Motor neuron (in vitro differentiated cells): ENCODE results near the gene F8. TPM values are rescaled to one million over a fixed set of nuclear protein-coding genes. Genes with fewer than 3 reads are reported as not detected.
"Not testable (repeated sequence)": the region's sequence is repeated elsewhere in the genome, so short reads cannot be mapped to it uniquely, and the experiment has no call there.

ENCODE experiments used
- ATAC-seq, 8 experiments: fragments of 200-7000 bp; cut with Tn5 transposase; replicated peaks in 6 of 8; 2 replicates each; pipeline ENCODE4 v1.8.0; 2021; ENCODE audit warnings: mild to moderate bottlenecking in 8 of 8, moderate library complexity in 8 of 8
- H3K27ac ChIP-seq, 2 donors: fragments of 250-450 bp; sonication (Bioruptor Pico); 2 replicates each; pipeline ENCODE4 v1.9.0; 2021; ENCODE audit warnings: antibody characterized with exemption in 2 of 2, mild to moderate bottlenecking in 2 of 2, moderate library complexity in 1 of 2
- H3K4me1 ChIP-seq, 2 donors: fragments of 250-450 bp; sonication (Bioruptor Pico); replicated peaks in 1 of 2; 2 replicates each; pipeline ENCODE4 v1.6.1; 2021; ENCODE audit warnings: antibody characterized with exemption in 2 of 2, mild to moderate bottlenecking in 2 of 2, moderate library complexity in 1 of 2
- H3K4me3 ChIP-seq, 5 donors: fragments of 250-450 bp; sonication (Bioruptor Pico); 2 replicates each; pipeline ENCODE4 v1.9.0; 2021; ENCODE audit warnings: antibody characterized with exemption in 5 of 5, mild to moderate bottlenecking in 5 of 5, moderate library complexity in 4 of 5
- WGBS, 10 experiments: fragments of 450-650 bp; shearing (Covaris generic); methylation state at CpG; one replicate each; pipeline ENCODE4 v1.0.0; 2022; 5-methylcytosine and 5-hydroxymethylcytosine counted together
- in situ Hi-C, 9 experiments: fragments of 400-800 bp; cut with MboI; loops; one replicate each; pipeline ENCODE4 v1.15.0; 2021; ENCODE audit warnings: low sequenced_read_pairs in 9 of 9, low pct_unique_long_range_greater_than_20kb in 2 of 9; ENCODE audit not compliant: unreplicated experiment in 9 of 9
- total RNA-seq, 8 experiments: library from RNA; unstranded; fragments of 300-600 nt; gene quantifications; 2 replicates each; pipeline versions ENCODE4 v1.2.3 to v1.2.4, GENCODE V29; 2022

The F8 gene
- total RNA-seq, 8 experiments from 2014 or later, result 1.2 to 5.3 (median 3.1) TPM

DNA sequence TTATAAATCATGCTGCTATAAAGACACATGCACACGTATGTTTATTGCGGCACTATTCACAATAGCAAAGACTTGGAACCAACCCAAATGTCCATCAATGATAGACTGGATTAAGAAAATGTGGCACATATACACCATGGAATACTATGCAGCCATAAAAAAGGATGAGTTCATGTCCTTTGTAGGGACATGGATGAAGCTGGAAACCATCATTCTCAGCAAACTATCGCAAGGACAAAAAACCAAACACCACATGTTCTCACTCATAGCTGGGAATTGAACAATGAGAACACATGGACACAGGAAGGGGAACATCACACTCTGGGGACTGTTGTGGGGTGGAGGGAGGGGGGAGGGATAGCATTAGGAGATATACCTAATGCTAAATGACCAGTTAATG, 196.9 kb downstream of the F8 start:
- H3K4me1 ChIP-seq, ATAC-seq, in situ Hi-C loops, H3K27ac ChIP-seq, H3K4me3 ChIP-seq: not testable (repeated sequence)
- no CpG with 5 or more reads among the region's 3 CpGs for WGBS, 10 experiments

DNA sequence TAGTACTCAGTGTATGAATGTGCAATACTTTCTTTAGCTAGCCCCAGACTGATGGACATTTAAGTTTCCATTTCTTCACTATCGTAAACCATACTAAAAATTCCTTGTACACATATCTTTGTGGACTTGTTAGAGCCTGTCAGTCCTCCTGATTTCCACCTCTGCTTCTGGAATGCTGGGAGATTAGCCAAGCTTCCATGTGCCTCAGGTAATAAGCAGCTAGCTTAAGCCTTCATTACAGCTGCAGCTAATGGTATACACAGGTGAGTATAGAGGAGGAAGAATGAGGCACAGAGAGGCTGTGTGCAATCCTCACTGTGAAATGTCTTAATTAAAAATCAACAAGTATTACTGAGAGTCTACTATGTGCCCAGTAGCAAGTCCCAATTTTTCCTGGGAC, 197.9 kb downstream of the F8 start:
- WGBS, 10 experiments, result 40 to 100% (median 50%) methylated on average over 1 of the region's 1 CpG; no CpG with 5 or more reads in 7 of the 10 experiments
- Histone ChIP-seq H3K4me1 (peaks cover 2 to 3% of the 10 kb centered on the region in 2 donors), H3K4me3 (no peak overlapping the region), H3K27ac (no peak overlapping the region)
- ATAC-seq, result no peak
- in situ Hi-C loops, result no loop called here

DNA sequence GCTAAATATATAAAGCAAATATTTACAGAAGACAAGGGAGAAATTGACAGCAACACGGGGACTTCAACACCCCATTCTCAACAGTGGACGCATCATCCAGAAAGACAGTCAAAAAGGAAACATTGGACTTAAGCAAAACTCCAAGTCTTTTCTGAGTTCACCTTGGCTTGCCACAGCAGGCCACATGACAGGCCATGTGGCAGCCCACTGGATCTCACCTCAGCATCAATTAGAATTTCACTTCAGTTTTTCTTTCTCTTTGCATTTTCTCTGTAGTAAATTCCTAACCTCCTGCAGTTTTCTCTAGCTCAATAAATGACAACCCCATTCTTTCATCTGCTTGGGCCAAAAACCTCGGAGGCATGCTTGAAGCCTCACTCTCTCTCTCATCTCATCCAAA, 200.5 kb downstream of the F8 start:
- H3K4me1 ChIP-seq, result peaks cover 7 to 8% of the 10 kb centered on the region in 2 donors
- H3K4me3 ChIP-seq, result no peak overlapping the region
- H3K27ac ChIP-seq, result no peak overlapping the region
- ATAC-seq, result no peak
- 0 to 100% (median 52%) methylated on average over 1 to 3 of the region's 3 CpGs; no CpG with 5 or more reads in 4 of the 10 experiments for WGBS, 10 experiments
- in situ Hi-C loops, result no loop called here

DNA sequence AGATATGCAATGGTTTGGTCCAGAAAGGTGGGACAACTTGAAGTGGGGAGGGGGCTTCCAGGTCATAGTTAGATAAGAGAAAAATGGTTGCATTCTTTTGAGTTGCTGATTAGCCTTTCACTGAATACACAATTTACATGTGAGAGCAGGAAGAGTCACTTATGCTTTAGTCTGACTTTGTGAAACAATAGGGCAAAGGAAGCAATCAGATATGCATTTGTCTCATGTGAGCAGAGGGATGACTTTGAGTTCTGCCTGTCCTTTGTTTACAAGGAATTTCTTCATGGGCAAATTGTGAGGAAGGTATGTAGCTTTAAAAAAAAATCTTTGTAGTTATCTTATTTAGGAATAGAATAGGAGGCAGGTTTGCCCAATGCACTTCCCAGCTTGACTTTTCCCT, 201.0 kb downstream of the F8 start:
- in situ Hi-C loops, result no loop called here
- ATAC-seq, result no peak
- Histone ChIP-seq H3K4me1 (peaks cover 7 to 8% of the 10 kb centered on the region in 2 donors), H3K27ac (no peak overlapping the region), H3K4me3 (no peak overlapping the region)

DNA sequence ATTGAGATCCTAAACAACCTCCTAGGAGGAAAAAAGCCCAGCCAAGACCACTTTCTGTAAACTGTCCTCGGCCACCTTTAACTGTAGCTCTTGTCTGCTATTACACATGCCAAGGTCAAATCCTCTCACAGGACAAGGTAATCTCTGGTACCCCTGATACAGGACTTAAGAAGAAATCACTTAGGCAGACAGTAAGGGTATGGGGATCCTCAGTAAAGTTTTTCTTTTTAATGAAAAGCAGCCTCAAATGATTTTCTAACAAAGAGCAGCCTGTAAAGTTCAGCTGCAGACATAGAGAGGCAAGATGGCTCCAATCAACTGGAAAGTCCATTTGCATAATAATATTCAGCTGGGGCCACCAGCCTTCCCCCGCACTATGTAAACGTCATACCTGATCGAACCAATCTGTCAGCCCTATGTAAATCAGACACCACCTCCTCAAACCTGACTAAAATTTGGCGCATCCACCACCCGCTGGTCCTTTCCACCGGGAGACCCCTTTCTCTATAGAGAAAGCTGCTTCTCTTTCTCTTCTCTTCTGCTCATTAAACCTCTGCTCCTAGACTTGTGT, 202.7 kb downstream of the F8 start:
- peak overlapping the region in 1 of 2 donors; percentile 14 for H3K27ac ChIP-seq
- no peak overlapping the region for H3K4me3 ChIP-seq
- in situ Hi-C loops, result no loop called here
- peaks cover 7 to 8% of the 10 kb centered on the region in 2 donors for H3K4me1 ChIP-seq
- 0 to 100% (median 21%) methylated on average over 1 to 4 of the region's 7 CpGs; no CpG with 5 or more reads in 5 of the 10 experiments for WGBS, 10 experiments
- peak in 5 of 8 experiments; percentile 20 to 63 (median 54) for ATAC-seq

DNA sequence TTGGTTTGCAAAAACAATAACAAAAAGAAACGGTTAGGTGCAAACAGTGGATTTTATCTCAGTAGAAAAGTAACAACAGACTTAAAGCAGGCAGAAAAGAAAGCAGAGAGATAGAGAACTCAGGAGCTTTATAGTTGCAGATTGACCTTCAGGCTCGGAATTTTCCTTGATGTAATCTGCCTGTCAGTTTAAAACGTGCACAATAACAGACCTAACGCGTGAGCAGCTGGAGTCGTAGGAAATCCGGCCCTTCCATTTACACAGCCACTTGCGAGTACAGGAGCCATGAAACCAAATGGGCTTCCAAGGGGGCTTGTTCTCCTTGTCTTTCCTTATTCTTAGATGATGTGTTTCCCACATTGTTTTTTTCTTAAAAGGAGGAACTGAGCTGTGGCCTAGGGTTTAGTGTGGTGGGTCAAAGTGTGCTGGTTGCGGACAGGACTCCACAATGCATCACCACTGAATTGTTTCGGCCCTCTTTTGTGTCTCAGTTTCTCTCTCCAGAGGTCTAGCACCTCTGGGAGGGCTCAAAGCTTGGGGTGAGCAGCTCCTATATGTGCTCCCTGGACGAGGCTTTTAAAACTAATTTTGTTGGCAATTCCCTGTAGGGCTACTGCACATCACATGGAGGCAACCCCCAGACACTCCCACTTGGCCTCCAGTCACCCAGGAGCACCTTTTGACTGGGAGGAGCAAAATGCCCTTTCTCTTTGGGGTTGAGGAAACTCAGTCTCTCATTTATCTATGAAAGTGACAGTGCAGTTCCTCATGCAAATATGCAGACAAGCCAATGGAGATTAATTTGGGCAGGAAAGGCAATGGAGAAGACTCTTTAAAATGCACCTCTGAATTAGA, 203.4 kb downstream of the F8 start:
- ATAC-seq, result no peak
- Histone ChIP-seq H3K4me1 (peaks cover 7 to 8% of the 10 kb centered on the region in 2 donors), H3K4me3 (no peak overlapping the region), H3K27ac (peak overlapping the region in 1 of 2 donors; percentile 14)
- in situ Hi-C loops, result no loop called here
- WGBS, 10 experiments, result 0 to 100% (median 51%) methylated on average over 1 to 8 of the region's 11 CpGs; no CpG with 5 or more reads in 4 of the 10 experiments

DNA sequence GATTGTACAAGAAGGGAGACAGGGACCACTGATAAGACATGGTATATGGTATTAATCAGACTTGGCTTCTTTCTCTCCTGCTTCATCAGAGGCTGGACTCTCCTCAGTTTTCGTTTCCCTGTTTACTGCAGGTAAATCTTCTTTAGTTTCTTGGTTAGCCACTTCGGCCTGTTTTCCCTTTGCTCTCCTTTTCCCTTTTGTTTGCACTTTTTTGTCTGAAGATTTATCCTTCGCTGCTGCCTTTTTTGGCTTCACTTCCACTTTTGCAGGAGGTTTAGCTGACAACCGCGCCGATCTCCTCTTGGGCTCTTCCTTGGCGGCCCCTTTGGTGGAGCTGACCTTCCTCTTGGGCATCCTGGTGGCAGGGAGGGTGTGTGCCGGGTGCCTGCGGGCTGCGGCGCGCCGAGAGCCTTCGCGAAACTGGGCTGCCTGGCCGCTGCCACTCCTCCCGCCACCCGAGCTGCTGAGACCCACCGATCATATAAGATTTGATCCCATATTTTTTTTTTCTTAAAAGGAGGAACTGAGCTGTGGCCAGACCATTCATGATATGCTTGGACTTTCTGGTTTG, 205.4 kb downstream of the F8 start:
- H3K4me1 ChIP-seq, H3K4me3 ChIP-seq, H3K27ac ChIP-seq, ATAC-seq, in situ Hi-C loops: not testable (repeated sequence)
- 57 to 100% (median 100%) methylated on average over 1 to 6 of the region's 19 CpGs; no CpG with 5 or more reads in 5 of the 10 experiments for WGBS, 10 experiments

DNA sequence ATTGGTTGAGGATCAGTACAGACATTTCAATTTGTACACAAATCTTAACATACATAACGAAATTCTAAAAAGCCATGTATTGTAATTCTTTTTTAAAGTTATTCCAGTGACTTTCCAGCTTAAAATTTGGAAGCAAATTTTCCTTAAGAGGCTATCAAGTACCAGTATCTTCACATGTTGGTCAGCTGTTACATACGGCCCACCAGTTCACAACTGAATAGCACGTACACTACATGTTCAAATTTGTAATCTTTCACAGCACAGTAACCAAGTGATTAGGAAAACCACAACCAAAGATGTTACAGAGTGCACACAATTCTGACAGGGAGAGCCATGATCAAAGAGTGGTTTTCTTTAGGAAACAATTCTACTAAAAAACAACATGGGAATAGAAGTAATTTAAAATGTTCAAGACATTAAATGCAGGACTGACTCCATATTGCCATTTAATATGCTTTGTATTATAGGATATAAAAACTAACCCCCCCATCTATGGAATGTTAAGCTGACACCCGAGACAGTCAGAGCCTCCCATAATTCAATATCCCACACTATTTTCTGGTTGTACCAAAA, 206.1 kb downstream of the F8 start:
- WGBS, 10 experiments, result 40 to 100% methylated on average over 1 to 2 of the region's 4 CpGs; no CpG with 5 or more reads in 8 of the 10 experiments
- H3K4me3 ChIP-seq, in situ Hi-C loops, ATAC-seq, H3K27ac ChIP-seq, H3K4me1 ChIP-seq: not testable (repeated sequence)

DNA sequence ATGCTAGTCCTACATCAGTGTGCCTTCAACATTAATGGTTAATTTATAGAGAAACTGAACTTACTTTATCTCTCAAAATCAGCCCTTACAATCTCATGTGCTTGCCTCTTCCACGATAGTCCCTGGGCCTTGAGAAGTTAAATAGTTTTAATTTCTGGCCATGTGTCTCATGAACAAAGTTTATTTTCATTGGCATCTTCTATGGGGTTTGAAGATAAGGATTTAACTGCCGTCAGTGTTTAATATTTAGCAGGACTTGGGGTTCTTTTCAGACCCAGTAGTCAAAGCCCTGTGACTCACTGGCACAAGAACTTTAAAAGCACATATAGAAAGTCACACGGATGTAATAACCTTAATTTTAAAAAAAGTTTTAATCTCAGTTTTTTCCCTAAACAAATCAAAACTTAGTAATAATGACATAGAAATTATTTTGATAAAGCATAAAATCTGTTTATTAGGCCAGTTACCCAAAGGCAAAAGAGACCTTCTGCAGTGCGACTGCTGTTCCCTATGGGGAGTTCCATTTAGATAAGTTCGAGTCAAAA, 207.2 kb downstream of the F8 start:
- in situ Hi-C loops, result no loop called here

DNA sequence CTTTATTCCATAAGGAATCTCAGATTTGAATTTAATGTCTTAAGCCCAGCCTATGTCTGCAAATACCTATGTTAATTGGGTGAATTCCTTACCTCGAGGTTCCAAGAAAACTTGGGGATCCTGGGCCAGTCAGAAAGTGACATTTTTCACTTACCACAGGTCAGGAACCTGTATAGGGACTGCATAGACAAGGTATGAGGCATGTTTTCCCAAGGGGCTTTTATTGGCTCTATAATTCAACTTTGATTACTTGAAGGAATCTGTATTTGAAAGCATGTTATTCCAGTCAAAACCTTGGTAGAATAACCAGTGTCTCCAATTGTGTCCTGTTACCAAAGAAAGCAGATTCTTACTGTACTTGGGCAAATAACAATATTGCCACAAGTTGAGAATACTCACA, 208.7 kb downstream of the F8 start:
- 0% methylated on average over 1 of the region's 1 CpG; no CpG with 5 or more reads in 7 of the 10 experiments for WGBS, 10 experiments
- no peak overlapping the region for H3K4me3 ChIP-seq
- ATAC-seq, result no peak
- H3K27ac ChIP-seq, result no peak overlapping the region
- in situ Hi-C loops, result no loop called here
- H3K4me1 ChIP-seq, result no peaks in the 10 kb centered on the region

More for the DNA sequence above, 207.2 kb downstream of the F8 start:
- 37 to 100% (median 77%) methylated on average over 1 to 5 of the region's 5 CpGs; no CpG with 5 or more reads in 4 of the 10 experiments for WGBS, 10 experiments
- Histone ChIP-seq H3K4me3 (no peak overlapping the region), H3K27ac (no peak overlapping the region), H3K4me1 (peaks cover 7 to 8% of the 10 kb centered on the region in 2 donors)
- ATAC-seq, result no peak

DNA sequence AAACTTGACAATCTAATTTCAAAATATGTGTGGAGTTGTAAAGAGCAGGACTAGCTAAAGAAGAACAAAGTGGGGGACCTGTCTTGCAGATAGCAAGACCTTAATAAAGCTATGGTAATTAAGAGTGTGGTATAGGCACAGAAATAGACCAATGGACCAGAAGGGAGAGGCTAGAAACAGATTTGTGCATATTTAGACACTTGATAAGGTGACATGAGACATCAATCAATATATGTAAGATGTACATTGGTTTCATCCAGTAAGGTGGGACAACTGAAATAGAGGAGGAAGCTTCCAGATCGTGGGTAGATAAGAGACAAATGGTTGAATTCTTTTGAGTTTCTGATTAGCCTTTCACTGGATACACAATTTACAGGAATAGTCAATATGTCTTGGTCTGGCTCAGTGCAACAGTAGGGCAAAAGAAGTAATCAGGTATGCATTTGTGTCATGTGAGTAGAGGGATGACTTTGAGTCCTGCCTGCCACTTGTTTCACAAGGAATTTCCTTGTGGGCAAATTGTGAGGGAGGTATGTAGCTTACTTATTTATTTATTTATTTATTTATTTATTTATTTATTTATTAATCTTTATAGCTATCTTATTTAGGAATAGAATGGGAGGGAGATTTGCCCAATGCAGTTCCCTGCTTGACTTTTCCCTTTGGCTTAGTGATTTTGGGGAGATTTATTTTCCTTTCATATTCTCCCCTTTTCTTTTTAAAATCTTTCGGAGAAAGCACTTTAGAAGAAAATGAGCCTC, 210.0 kb downstream of the F8 start:
- Histone ChIP-seq H3K4me3 (no peak overlapping the region), H3K4me1 (no peaks in the 10 kb centered on the region), H3K27ac (no peak overlapping the region)
- ATAC-seq, result no peak
- in situ Hi-C loops, result no loop called here
- WGBS, 10 experiments, result 0 to 100% (median 50%) methylated on average over 1 to 2 of the region's 2 CpGs; no CpG with 5 or more reads in 3 of the 10 experiments

DNA sequence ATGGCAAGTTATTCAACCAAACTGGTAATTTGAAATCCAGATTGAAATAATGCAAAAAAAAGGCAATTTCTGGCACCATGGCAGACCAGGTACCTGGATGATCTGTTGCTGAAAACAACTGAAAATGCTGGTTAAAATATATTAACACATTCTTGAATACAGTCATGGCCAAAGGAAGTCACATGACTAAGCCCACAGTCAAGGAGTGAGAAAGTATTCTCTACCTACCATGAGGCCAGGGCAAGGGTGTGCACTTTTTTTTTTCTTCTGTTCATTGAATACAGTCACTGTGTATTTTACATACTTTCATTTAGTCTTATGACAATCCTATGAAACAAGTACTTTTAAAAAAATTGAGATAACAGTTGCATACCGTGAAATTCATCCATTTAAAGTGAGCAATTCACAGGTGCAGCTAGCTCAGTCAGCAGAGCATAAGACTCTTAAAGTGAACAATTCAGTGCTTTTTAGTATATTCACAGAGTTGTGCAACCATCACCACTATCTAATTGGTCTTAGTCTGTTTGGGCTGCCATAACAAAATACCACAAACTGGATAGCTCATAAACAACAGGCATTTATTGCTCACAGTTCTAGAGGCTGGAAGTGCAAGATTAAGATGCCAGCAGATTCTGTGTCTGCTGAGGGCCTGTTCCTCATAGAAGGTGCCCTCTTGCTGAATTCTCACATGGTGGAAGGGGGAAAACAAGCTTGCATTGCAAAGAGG, 212.4 kb downstream of the F8 start:
- peak in 1 of 8 experiments; percentile 52 for ATAC-seq
- H3K27ac ChIP-seq, result no peak overlapping the region
- H3K4me1 ChIP-seq, result peaks cover 0 to 2% of the 10 kb centered on the region in 2 donors
- in situ Hi-C loops, result no loop called here
- no peak overlapping the region for H3K4me3 ChIP-seq
- 25 to 100% (median 86%) methylated on average over 1 of the region's 1 CpG; no CpG with 5 or more reads in 7 of the 10 experiments for WGBS, 10 experiments
